Karpas-422 (cell line): ENCODE measurements around the gene FAM83G. TPM values are rescaled to one million over a fixed set of nuclear protein-coding genes. Genes with fewer than 3 reads are reported as not detected.

ENCODE experiments used
- DNase-seq: peaks from one replicate; pipeline ENCODE4 v3.0.0-alpha.2; 2015
- H2AFZ ChIP-seq: fragments of 200-600 bp; sonication (generic); 2 replicates; pipeline ENCODE4 v1.6.1; 2014; ENCODE audit warnings: antibody characterized with exemption, low read length, mixed read lengths
- H3K27ac ChIP-seq: fragments of 200-600 bp; sonication (generic); 2 replicates; pipeline ENCODE4 v1.5.1; 2014; ENCODE audit warnings: mild to moderate bottlenecking, low read length, moderate library complexity
- H3K27me3 ChIP-seq: fragments of 200-600 bp; sonication (generic); 2 replicates; pipeline ENCODE4 v1.6.1; 2014; ENCODE audit warnings: low read length, mixed read lengths
- H3K36me3 ChIP-seq: fragments of 200-600 bp; sonication (generic); 2 replicates; pipeline ENCODE4 v1.6.1; 2014; ENCODE audit warnings: low read length, mixed read lengths; ENCODE audit not compliant: insufficient read depth
- H3K4me1 ChIP-seq: fragments of 200-600 bp; sonication (generic); 2 replicates; pipeline ENCODE4 v1.6.1; 2014; ENCODE audit warnings: mild to moderate bottlenecking, low read length, mixed read lengths
- H3K4me2 ChIP-seq: fragments of 200-600 bp; sonication (generic); 2 replicates; pipeline ENCODE4 v1.6.1; 2014; ENCODE audit warnings: low read length, low read depth, mild to moderate bottlenecking; ENCODE audit not compliant: poor library complexity, severe bottlenecking
- H3K4me3 ChIP-seq: fragments of 200-600 bp; sonication (generic); 2 replicates; pipeline ENCODE4 v1.5.1; 2014; ENCODE audit warnings: mild to moderate bottlenecking, antibody characterized with exemption, low read length, mixed read lengths
- H3K79me2 ChIP-seq: fragments of 200-600 bp; sonication (generic); 2 replicates; pipeline ENCODE4 v1.6.1; 2014; ENCODE audit warnings: mild to moderate bottlenecking, low read length, mixed read lengths
- H3K9ac ChIP-seq: fragments of 200-600 bp; sonication (generic); 2 replicates; pipeline ENCODE4 v1.6.0; 2014; ENCODE audit warnings: low read length
- H3K9me2 ChIP-seq: fragments of 200-600 bp; sonication (generic), shearing (Covaris generic); replicated peaks from 2 replicates; pipeline ENCODE4 v1.6.0; 2014; ENCODE audit warnings: mild to moderate bottlenecking, low read length, moderate library complexity; ENCODE audit not compliant: insufficient read depth
- H3K9me3 ChIP-seq: fragments of 300-700, 200-600 bp; sonication (generic); 2 replicates; pipeline ENCODE4 v1.6.1; 2014; ENCODE audit warnings: low read length, mixed read lengths
- H4K20me1 ChIP-seq: fragments of 200-600 bp; sonication (generic); 2 replicates; pipeline ENCODE4 v1.6.1; 2014; ENCODE audit warnings: mild to moderate bottlenecking, antibody characterized with exemption, low read length, low read depth; ENCODE audit not compliant: insufficient read depth
- total RNA-seq: library from RNA; depleted of rRNA; stranded (reverse); fragments of >200 nt; shearing (Covaris generic); gene quantifications from 2 replicates; pipeline ENCODE4 v1.2.3, GENCODE V29; 2014; ENCODE audit warnings: low replicate concordance

The FAM83G gene
- total RNA-seq, 1 experiment from 2014 or later = 9.2 TPM

DNA sequence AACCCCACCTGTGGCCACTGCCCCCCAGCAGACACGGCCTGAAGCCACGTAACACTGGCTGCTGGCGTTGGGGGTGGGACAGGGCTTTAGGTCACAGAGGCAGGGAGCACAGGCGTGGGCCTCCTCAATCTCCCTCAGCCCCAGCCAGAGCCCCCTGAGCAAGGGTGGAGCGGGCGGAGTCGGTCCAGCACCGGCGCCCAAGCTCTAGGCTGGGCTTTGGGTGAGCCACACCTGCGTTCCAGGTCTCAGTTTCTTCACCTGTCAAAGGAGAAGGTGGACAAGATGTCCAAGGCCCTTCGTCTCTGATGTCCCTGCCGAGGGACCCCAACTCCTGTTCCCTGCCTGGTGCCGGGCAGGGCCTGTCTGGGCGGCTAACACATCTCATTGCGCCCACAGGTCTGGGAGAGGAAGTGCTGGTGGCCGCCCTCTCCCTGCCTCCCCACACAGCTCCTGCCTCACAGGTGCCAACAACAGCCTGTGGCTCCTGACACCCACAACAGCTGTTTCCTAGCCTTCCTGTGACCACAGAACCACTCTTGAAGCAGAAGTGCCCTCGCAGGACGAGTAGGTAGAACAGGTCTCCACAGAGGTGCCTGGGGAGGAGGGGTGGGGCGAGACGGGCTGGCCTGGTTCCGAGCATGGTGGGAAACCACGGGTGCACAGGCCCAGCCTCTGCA is 12.0 kb downstream of the FAM83G start:
- Histone ChIP-seq H4K20me1 (no peaks in the 10 kb centered on the region), H3K4me2 (no peak overlapping the region), H3K9me3 (no peaks in the 10 kb centered on the region), H3K27me3 (no peaks in the 10 kb centered on the region), H3K9ac (no peak overlapping the region), H3K36me3 (peaks cover 6% of the 10 kb centered on the region), H3K27ac (no peak overlapping the region), H3K4me1 (no peaks in the 10 kb centered on the region), H3K4me3 (no peak overlapping the region), H3K9me2 (no peaks in the 10 kb centered on the region), H2AFZ (no peak overlapping the region), H3K79me2 (peaks cover 27% of the 10 kb centered on the region)
- no peak for DNase-seq

DNA sequence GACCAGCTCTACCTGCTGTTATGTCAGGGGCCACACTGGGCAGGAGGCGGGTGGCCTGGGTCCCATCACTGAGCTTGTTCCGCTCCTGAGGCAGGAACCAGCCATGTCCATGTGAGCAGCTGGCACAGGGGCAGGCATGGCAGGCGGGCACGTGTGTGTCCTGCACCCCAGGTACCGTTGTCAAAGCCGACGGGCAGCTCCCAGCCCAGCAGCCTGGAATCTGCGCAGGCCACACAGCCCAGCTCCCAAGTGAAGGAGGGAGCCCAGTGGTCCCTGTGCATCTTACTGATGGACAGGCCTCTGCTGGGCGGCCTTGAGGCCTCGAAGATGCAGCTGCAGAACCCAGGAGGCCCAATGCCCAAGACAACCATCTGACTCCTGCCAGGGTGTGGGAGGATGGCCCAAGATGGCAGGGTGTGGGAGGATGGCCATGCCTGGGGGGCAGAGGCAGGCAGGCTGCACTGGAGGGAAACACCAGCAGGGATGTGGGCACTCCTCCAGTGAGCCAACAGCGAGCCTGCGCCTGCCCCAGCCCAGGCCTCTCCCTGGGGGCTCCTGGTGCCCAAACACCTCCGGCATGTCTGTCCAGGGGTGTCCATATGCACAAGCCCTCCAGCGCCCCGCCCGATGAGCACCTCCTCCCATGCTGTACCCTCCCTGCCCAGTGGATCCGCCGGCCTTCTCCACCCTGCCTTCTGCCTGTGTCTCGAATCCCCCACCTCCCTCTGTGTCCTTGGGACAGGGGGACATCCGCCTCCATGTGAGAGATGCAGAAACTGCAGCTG is 12.8 kb downstream of the FAM83G start:
- Histone ChIP-seq H3K27ac (no peak overlapping the region), H3K9me3 (no peaks in the 10 kb centered on the region), H3K9ac (no peak overlapping the region), H3K4me2 (no peak overlapping the region), H3K27me3 (no peaks in the 10 kb centered on the region), H3K79me2 (peaks cover 26% of the 10 kb centered on the region), H3K4me1 (no peaks in the 10 kb centered on the region), H3K9me2 (no peaks in the 10 kb centered on the region), H2AFZ (no peak overlapping the region), H3K4me3 (no peak overlapping the region), H3K36me3 (peaks cover 6% of the 10 kb centered on the region), H4K20me1 (no peaks in the 10 kb centered on the region)
- DNase-seq = no peak

DNA sequence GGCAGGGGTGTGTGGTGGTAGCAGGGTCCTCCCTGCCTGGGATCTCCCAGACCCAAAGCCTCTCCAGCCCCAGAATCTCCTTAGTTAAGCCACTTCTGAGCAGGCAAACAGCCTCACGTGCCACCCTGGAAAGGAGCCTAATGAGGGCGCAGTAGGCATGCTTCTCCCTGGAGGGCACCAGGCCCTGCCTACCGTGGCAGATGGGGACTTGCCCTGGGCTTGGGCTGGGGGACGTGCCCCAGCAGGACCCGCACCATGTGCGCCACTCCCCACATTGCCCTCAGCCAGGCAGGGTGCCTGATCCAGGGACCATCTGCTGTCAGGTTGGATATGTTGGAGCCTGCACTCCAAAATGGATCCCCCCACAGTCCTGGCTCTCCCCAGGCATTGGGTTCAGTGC is 14.2 kb downstream of the FAM83G start:
- Histone ChIP-seq H3K27ac (no peak overlapping the region), H4K20me1 (no peaks in the 10 kb centered on the region), H3K36me3 (peaks cover 6% of the 10 kb centered on the region), H3K9ac (no peak overlapping the region), H3K79me2 (peaks cover 22% of the 10 kb centered on the region), H3K9me2 (no peaks in the 10 kb centered on the region), H3K4me1 (no peaks in the 10 kb centered on the region), H3K9me3 (no peaks in the 10 kb centered on the region), H3K4me3 (no peak overlapping the region), H3K4me2 (no peak overlapping the region), H2AFZ (no peak overlapping the region), H3K27me3 (no peaks in the 10 kb centered on the region)
- no peak for DNase-seq

DNA sequence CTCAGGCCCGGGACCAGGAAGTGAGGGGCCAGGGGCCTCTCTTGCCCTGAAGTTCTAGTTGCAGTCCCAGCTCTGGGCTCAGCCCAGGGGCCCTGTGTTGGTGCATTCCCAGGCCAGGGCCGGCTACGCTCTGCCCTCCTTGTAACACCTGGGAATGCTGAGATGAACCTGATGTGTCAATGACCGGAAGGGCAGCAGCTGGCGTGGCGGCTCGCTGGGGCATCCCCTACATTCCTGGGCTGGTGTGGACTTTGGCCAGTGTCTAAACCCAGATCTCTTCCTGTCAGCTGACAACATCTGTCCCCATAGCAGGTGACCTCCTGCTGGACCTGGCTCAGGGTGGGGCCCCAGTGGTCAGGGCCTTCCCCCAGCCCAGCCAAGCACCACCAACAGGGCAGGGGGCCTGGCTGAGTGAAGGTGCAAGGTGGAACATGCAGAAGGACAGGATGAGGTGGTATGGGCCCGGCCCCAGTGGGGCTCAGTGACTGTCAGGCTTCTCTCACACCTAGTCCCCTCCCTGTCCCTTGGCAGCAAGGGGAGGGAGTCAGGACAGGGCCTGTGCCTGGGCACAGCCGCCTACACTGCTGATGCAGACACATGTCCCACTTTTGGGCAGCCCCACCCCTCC is 15.9 kb downstream of the FAM83G start:
- Histone ChIP-seq H3K9me2 (no peaks in the 10 kb centered on the region), H3K4me2 (no peak overlapping the region), H3K4me3 (no peak overlapping the region), H3K4me1 (no peaks in the 10 kb centered on the region), H3K9me3 (no peaks in the 10 kb centered on the region), H3K27ac (no peak overlapping the region), H3K27me3 (no peaks in the 10 kb centered on the region), H3K9ac (no peak overlapping the region), H3K79me2 (peaks cover 6% of the 10 kb centered on the region; the same call in 1 of the 2 replicates), H4K20me1 (no peaks in the 10 kb centered on the region), H2AFZ (no peak overlapping the region), H3K36me3 (no peaks in the 10 kb centered on the region)
- no peak for DNase-seq

DNA sequence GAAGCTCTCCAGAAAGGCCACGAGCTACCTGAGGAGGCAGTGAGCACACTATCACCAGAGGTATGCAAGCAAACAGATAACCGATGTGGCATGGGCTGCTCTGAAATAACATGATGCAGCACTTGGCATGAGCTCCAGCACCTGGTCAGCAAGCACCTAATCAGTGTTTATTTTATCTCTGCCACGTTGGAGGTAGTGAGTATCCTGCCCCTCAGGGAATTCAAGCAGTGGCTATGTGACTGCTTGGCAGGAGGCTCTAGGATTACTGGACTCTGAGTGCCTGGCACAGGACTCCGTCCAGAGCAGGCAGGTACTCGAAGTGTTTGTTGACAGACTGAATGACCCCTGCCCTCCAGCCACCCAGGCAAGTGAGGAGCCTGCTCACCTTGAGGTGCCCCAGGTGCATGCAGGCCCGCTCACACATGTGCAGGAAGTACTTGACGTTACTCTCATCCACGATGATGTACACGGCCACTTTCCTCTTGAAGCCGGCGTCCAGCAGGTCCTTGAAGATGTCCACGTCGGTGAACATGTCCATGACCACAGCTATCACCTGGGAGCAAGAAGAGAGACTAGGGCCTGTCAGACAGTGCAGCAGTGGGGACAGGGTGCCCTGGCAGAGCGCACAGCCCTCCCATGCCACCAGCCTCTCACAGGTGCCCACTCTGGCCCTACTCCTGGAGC is 16.6 kb downstream of the FAM83G start:
- no peaks in the 10 kb centered on the region for H3K9me3 ChIP-seq
- H3K36me3 ChIP-seq = no peaks in the 10 kb centered on the region
- H3K9me2 ChIP-seq = no peaks in the 10 kb centered on the region
- H3K27ac ChIP-seq = no peak overlapping the region
- no peak for DNase-seq
- no peaks in the 10 kb centered on the region for H4K20me1 ChIP-seq
- no peaks in the 10 kb centered on the region for H3K79me2 ChIP-seq
- no peaks in the 10 kb centered on the region for H3K4me1 ChIP-seq
- no peaks in the 10 kb centered on the region for H3K27me3 ChIP-seq
- H3K4me3 ChIP-seq = no peak overlapping the region
- H2AFZ ChIP-seq = no peak overlapping the region
- no peak overlapping the region for H3K4me2 ChIP-seq
- no peak overlapping the region for H3K9ac ChIP-seq

DNA sequence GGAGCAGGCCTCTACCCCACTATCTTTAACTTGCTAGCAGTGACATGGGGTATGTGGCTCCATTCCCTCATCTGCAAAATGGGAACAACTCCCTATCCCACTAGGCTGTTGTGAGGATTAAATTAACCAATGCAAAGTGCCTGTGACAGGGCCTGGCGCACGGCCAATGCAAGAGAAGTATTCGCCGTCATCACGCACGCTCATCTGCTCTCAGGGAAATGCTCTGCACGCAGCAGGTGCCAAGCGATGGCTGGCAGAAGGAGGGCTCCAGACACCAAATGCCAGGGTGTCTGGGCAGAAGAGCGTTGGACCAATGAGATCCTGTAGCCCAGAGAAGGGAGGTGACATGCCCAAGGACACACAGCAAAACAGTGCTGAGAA is 17.3 kb downstream of the FAM83G start:
- Histone ChIP-seq H3K4me2 (no peak overlapping the region), H3K9me3 (no peaks in the 10 kb centered on the region), H3K9me2 (no peaks in the 10 kb centered on the region), H3K27ac (no peak overlapping the region), H3K4me1 (no peaks in the 10 kb centered on the region), H3K27me3 (no peaks in the 10 kb centered on the region), H3K79me2 (no peaks in the 10 kb centered on the region), H3K4me3 (no peak overlapping the region), H3K36me3 (no peaks in the 10 kb centered on the region), H2AFZ (no peak overlapping the region), H4K20me1 (no peaks in the 10 kb centered on the region), H3K9ac (no peak overlapping the region)
- DNase-seq = no peak

DNA sequence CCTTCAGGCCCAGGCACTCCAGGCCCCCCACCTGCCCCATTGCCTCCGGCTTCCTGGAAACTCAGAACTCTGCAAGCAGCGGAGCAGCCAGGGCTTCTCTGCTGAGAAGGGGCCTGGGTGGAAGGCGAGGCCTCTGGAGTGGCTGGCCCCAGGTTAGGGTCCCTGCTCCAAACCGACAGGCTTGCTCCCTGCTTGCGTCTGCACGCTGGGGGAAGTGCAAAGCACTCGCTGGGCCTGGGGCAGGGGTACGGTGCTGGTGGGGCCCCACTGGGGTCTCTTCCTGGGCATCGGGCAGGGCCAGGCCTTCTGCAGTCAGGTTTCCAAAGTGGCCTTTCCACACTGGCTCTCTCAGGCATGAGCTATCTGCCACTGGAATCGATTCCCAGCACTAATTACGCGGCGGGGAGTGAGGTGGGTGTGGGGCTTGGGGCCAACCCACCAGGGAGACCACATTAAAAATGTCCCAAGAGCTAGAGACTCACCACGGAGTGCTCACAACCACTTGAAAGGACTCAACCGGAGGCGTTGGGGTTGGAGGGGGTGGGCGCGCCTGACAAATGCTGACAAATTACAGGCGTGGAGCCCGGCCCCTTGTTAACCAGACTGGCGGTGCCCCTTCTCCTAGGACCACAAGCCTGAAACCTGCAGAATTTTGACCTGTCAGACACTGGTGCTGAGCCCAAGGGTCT is 17.9 kb downstream of the FAM83G start:
- H3K9me3 ChIP-seq = no peaks in the 10 kb centered on the region
- no peak overlapping the region for H3K27ac ChIP-seq
- no peak overlapping the region for H3K9ac ChIP-seq
- H4K20me1 ChIP-seq = no peaks in the 10 kb centered on the region
- no peak overlapping the region for H2AFZ ChIP-seq
- H3K4me2 ChIP-seq = no peak overlapping the region
- H3K4me1 ChIP-seq = no peaks in the 10 kb centered on the region
- H3K9me2 ChIP-seq = no peaks in the 10 kb centered on the region
- H3K27me3 ChIP-seq = no peaks in the 10 kb centered on the region
- DNase-seq = no peak
- H3K79me2 ChIP-seq = no peaks in the 10 kb centered on the region
- no peaks in the 10 kb centered on the region for H3K36me3 ChIP-seq
- no peak overlapping the region for H3K4me3 ChIP-seq
